ENCODE results near the gene DLL4. TPM values are rescaled to one million over a fixed set of nuclear protein-coding genes. Genes with fewer than 3 reads are reported as not detected.

Gene DLL4
- total RNA-seq = under 1 TPM in 1 of 2 donors, not detected in 1; 0.17 TPM

DNA sequence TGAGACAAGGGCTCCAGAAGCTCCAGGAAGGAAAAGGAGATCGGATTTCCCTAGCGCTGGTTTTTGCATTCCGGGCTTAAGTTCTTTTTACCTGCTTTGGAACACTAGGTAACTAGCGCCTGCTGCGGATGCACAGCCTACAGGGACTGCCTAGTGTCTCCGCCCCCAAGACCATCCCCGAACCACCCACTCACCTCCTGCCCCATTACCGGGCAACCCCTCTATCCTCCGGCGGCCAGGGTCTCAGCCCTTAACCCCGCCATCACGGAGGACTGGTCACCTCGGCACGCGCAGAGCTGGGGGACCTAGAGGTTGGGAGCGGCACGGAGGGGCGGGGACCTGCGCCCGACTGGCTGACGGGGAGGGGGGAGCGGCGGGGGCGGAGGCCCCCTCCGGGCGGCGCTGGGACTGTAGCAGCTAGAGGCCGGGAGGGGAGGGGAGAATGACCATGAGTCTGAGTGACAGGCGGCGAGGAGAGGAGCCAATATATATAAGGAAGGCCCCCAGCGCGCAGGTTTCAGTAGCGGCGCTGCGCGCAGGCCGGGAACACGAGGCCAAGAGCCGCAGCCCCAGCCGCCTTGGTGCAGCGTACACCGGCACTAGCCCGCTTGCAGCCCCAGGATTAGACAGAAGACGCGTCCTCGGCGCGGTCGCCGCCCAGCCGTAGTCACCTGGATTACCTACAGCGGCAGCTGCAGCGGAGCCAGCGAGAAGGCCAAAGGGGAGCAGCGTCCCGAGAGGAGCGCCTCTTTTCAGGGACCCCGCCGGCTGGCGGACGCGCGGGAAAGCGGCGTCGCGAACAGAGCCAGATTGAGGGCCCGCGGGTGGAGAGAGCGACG, at the start of gene DLL4:
Gene DLL4, plus strand, starts transcription at position 520 of the 839 bp plus-strand sequence. CDS start 329 bp downstream, outside the sequence.
- peak; percentile 41 to 61 for ATAC-seq
- Mint-ChIP-seq H3K4me1 (ENCODE audit: low read depth in 2 of 2) (peaks cover 29 to 41% of the 10 kb centered on the region in 2 donors), H3K27me3 (peaks cover 49 to 61% of the 10 kb centered on the region in 2 donors), H3K4me3 (peak within 1 kb of the TSS; percentile 76), H3K36me3 (no peaks in the 10 kb centered on the region), H3K27ac (no peak within 1 kb of the TSS), H3K9me3 (no peaks in the 10 kb centered on the region)
- no peak for DNase-seq (ENCODE audit: low spot score)

- DNase-seq (ENCODE audit: low spot score) (no peak), ATAC-seq (peak; percentile 48 to 54)
- Mint-ChIP-seq H3K27ac (no peak overlapping the region), H3K27me3 (peaks cover 0 to 3% of the 10 kb centered on the region in 2 donors), H3K4me1 (ENCODE audit: low read depth in 2 of 2) (peaks cover 7 to 11% of the 10 kb centered on the region in 2 donors), H3K9me3 (no peaks in the 10 kb centered on the region), H3K36me3 (no peaks in the 10 kb centered on the region), H3K4me3 (no peak overlapping the region)
Observed at GRCh38 chr15:40879609-40880008, 49.5 kb upstream of the DLL4 start.

DNA sequence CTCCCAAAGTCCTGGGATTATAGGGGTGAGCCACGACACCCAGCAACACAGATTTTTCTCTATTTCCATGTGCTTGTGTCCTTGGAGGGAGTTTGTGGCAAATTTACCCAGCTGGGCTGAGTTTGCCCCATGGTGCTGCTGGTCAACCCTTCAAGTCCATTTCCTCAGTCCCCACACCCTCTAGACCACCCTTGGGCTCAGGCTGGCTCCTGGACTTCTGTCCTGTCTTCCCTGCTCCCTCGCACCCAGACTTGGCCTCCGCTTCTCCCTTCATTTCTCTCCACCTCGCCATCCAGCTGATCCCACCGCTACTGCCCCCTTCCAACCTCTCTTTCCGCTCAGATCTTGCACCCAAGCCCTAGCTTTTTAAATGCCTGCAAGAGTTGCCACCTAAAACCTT, 47.8 kb upstream of the DLL4 start:
- DNase-seq (ENCODE audit: low spot score) = peak; percentile 49
- Mint-ChIP-seq H3K27me3 (peaks cover 0 to 9% of the 10 kb centered on the region in 2 donors), H3K4me3 (no peak overlapping the region), H3K4me1 (ENCODE audit: low read depth in 2 of 2) (peaks cover 14 to 17% of the 10 kb centered on the region in 2 donors), H3K27ac (peak overlapping the region in 1 of 2 donors; percentile 39), H3K36me3 (no peaks in the 10 kb centered on the region), H3K9me3 (no peaks in the 10 kb centered on the region)
- ATAC-seq = no peak

DNA sequence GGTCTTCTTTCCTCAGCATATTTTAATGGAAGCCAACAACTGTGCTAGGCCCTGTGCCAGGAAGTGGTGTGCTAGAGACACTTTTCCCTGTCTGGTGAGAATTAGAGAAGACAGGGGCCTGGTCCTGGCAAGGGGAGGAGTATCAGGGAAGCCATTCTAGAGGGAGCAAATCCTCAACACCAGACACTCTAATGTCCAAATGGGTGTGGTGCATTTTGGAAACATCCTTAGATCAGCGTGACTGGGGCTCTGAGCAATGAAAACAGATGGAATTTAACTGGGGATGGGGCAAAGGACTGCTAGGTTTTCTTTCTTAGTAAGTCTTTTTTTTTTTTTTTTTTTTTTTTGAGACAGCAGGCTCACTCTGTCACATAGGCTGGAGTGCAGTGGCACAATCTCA, 42.6 kb upstream of the DLL4 start:
- Mint-ChIP-seq H3K4me3 (no peak overlapping the region), H3K36me3 (no peaks in the 10 kb centered on the region), H3K27me3 (peaks cover 0 to 11% of the 10 kb centered on the region in 2 donors), H3K27ac (no peak overlapping the region), H3K4me1 (ENCODE audit: low read depth in 2 of 2) (peaks cover 13 to 19% of the 10 kb centered on the region in 2 donors), H3K9me3 (no peaks in the 10 kb centered on the region)
- ATAC-seq (no peak), DNase-seq (ENCODE audit: low spot score) (peak; percentile 34)

- H3K27me3 Mint-ChIP-seq = peaks cover 0 to 11% of the 10 kb centered on the region in 2 donors
- H3K36me3 Mint-ChIP-seq = no peaks in the 10 kb centered on the region
- ATAC-seq (no peak), DNase-seq (ENCODE audit: low spot score) (no peak)
- no peak overlapping the region for H3K27ac Mint-ChIP-seq
- no peak overlapping the region for H3K4me3 Mint-ChIP-seq
- no peaks in the 10 kb centered on the region for H3K9me3 Mint-ChIP-seq
- H3K4me1 Mint-ChIP-seq (ENCODE audit: low read depth in 2 of 2) = peaks cover 32 to 42% of the 10 kb centered on the region in 2 donors
Observed at GRCh38 chr15:40889112-40889511, 40.0 kb upstream of the DLL4 start.

- Mint-ChIP-seq H3K9me3 (no peaks in the 10 kb centered on the region), H3K4me1 (ENCODE audit: low read depth in 2 of 2) (peaks cover 37 to 44% of the 10 kb centered on the region in 2 donors), H3K27ac (peak overlapping the region in 1 of 2 donors; percentile 48), H3K27me3 (peaks cover 0 to 6% of the 10 kb centered on the region in 2 donors), H3K4me3 (no peak overlapping the region), H3K36me3 (no peaks in the 10 kb centered on the region)
- DNase-seq (ENCODE audit: low spot score) (no peak), ATAC-seq (no peak)
Observed at GRCh38 chr15:40891138-40891537, 38.0 kb upstream of the DLL4 start.

DNA sequence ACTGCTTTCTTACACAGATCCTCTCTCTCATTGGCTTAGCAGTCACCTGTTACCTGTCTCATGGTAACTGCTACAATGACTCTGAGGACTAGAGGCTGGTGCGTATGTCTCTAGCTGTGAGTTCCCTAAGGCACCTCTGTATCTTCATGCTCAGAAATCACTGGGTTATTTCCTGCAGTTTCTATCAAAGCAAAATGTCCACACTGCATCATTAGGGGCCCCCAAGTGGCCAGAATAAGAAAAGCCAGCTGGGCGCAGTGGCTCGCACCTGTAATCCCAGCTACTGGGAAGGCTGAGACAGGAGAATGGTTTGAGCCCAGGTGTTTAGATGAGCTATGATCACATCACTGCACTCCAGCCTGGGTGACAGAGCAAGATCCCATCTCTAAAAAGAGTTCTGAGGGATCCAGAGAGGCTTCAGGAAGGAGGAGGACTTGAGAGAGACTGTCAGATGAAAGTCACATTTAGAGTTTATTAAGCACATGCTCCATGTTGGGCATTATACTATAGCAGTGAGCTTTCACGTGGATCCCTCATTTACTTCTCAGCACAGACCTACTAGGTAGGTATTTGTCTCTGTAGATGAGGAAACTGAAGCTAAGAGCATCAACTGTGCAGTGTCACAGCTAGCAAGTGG, 37.2 kb upstream of the DLL4 start:
- peaks cover 0 to 6% of the 10 kb centered on the region in 2 donors for H3K27me3 Mint-ChIP-seq
- H3K4me1 Mint-ChIP-seq (ENCODE audit: low read depth in 2 of 2) = peaks cover 38 to 45% of the 10 kb centered on the region in 2 donors
- H3K9me3 Mint-ChIP-seq = no peaks in the 10 kb centered on the region
- DNase-seq (ENCODE audit: low spot score) (peak; percentile 72), ATAC-seq (no peak)
- H3K36me3 Mint-ChIP-seq = no peaks in the 10 kb centered on the region
- H3K4me3 Mint-ChIP-seq = peak overlapping the region; percentile 96
- peak overlapping the region in 1 of 2 donors; percentile 48 for H3K27ac Mint-ChIP-seq

GRCh38 chr15:40892447-40893012, 36.6 kb upstream of the DLL4 start:
- ATAC-seq (no peak), DNase-seq (ENCODE audit: low spot score) (no peak)
- peak overlapping the region; percentile 96 for H3K4me3 Mint-ChIP-seq
- no peaks in the 10 kb centered on the region for H3K36me3 Mint-ChIP-seq
- peaks cover 38 to 45% of the 10 kb centered on the region in 2 donors for H3K4me1 Mint-ChIP-seq (ENCODE audit: low read depth in 2 of 2)
- H3K27me3 Mint-ChIP-seq = peaks cover 0 to 6% of the 10 kb centered on the region in 2 donors
- peak overlapping the region; percentile 91 to 96 for H3K27ac Mint-ChIP-seq
- no peaks in the 10 kb centered on the region for H3K9me3 Mint-ChIP-seq

DNA sequence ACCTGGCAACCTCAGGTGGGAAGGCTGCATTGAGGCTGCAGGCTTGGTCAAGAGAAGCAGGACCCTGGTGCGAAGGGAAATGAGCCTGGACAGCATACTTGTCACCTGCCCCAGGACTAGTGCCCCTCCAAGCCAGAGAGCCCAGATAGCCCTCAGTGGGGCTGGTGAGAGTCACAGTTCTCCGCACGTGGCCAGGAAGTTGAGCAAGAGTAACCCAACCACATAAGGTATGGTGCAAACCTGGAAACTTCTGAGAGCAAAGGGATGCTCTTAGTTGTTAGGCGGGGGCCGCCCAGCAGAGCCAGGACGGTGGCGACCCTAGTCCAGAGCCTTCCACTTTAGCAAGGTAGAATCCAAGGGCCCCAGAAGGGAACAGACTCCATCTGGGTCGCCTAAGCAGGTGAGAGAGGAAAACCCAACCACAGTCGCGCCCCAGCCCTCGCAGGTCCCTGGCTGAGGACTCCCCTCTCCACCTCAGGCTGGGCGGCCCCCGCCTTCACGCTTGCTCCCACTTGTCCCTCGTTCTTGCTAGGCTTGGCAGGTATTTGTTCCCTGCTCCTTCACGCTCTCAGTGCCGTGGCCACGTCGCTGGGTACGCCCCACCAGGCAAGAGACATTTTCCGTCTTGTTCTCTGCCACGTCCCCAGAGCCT, 36.0 kb upstream of the DLL4 start:
- ATAC-seq = peak; percentile 26 to 67
- peak overlapping the region; percentile 91 to 96 for H3K27ac Mint-ChIP-seq
- no peaks in the 10 kb centered on the region for H3K36me3 Mint-ChIP-seq
- H3K4me1 Mint-ChIP-seq (ENCODE audit: low read depth in 2 of 2) = peaks cover 38 to 45% of the 10 kb centered on the region in 2 donors
- peak overlapping the region; percentile 96 for H3K4me3 Mint-ChIP-seq
- H3K27me3 Mint-ChIP-seq = peaks cover 0 to 6% of the 10 kb centered on the region in 2 donors
- DNase-seq (ENCODE audit: low spot score) = no peak
- no peaks in the 10 kb centered on the region for H3K9me3 Mint-ChIP-seq

- peak within 1 kb of the TSS; percentile 91 to 96 for H3K27ac Mint-ChIP-seq
- peak within 1 kb of the TSS; percentile 96 for H3K4me3 Mint-ChIP-seq
- H3K4me1 Mint-ChIP-seq (ENCODE audit: low read depth in 2 of 2) = peaks cover 42 to 45% of the 10 kb centered on the region in 2 donors
- no peaks in the 10 kb centered on the region for H3K36me3 Mint-ChIP-seq
- peak; percentile 98 for ATAC-seq
- peak; percentile 98 for DNase-seq (ENCODE audit: low spot score)
- peaks cover 0 to 6% of the 10 kb centered on the region in 2 donors for H3K27me3 Mint-ChIP-seq
- H3K9me3 Mint-ChIP-seq = no peaks in the 10 kb centered on the region
Observed at GRCh38 chr15:40893733-40894680, 35.1 kb upstream of the DLL4 start, which contains the start of gene VPS18. VPS18 (plus strand) TSS chr15:40894450; CDS start chr15:40894769, 319 bp downstream.

DNA sequence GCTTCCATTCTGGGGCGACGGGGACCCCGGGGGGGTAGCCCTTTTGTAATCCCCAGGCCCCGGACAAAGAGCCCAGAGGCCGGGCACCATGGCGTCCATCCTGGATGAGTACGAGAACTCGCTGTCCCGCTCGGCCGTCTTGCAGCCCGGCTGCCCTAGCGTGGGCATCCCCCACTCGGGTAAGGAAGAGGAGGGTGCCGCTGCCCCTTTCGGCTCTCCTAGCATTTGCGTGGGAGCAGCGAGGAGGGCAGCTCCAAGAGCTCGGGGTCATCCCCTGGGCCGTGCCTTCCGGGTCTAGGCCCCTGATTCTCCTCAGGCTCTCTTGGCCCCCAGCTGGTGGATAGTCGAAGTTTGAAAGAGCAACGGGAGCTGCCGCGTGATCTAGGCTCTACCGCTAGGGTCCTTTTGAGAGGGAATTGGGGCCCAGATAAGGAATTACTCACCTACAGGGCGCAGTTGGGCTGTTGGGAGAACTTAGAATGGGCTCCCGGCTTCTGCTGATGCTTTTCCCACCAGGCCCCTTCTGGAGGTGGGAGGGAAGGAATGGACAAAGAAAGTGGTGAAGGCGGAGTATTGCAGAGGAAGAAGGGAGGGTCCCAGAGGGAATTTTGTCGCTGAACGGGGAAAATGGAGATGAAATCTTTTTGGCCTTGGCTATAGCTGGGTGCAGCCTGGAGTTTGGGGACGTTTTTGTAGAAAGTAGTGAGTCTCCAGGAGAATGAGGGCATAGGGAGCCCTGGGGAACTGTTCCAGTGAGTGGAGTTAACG, 34.3 kb upstream of the DLL4 start:
- peaks cover 0 to 6% of the 10 kb centered on the region in 2 donors for H3K27me3 Mint-ChIP-seq
- peaks cover 44 to 45% of the 10 kb centered on the region in 2 donors for H3K4me1 Mint-ChIP-seq (ENCODE audit: low read depth in 2 of 2)
- H3K4me3 Mint-ChIP-seq = peak overlapping the region; percentile 96
- peak; percentile 80 for DNase-seq (ENCODE audit: low spot score)
- H3K36me3 Mint-ChIP-seq = no peaks in the 10 kb centered on the region
- H3K9me3 Mint-ChIP-seq = no peaks in the 10 kb centered on the region
- peak; percentile 60 to 72 for ATAC-seq
- H3K27ac Mint-ChIP-seq = peak overlapping the region; percentile 91 to 96

Measured in natural killer cell treated with Interleukin-12 subunit alpha and Interleukin-12 subunit beta and Interleukin-15 and Interleukin-18, amount 100 ng/mL, for 72 hours (primary cell).